HepG2 (cell line): ENCODE data around the gene TCAP. TPM values are rescaled to one million over a fixed set of nuclear protein-coding genes. Genes with fewer than 3 reads are reported as not detected.

Experiments used
- CBX1 ChIP-seq: IDR thresholded peaks from one replicate; pipeline ENCODE4 v1.6.1; 2016; ENCODE audit warnings: antibody characterized with exemption, low read depth
- DDIT3 ChIP-seq: sonication (generic); formaldehyde crosslinking; IDR thresholded peaks from 2 replicates; pipeline ENCODE4 v1.4.0; 2020; ENCODE audit warnings: mild to moderate bottlenecking, missing genetic modification reagents
- EEA1 ChIP-seq: sonication (generic); formaldehyde crosslinking; IDR thresholded peaks from 2 replicates; pipeline ENCODE4 v1.5.1; 2020; ENCODE audit warnings: mild to moderate bottlenecking, missing genetic modification reagents, borderline replicate concordance
- EP300 ChIP-seq, 3 experiments: sonication (generic) in 1 of 3; formaldehyde crosslinking in 1 of 3; IDR thresholded peaks; 2 replicates each; pipeline versions ENCODE4 v1.5.1 to v1.6.1; 2011 to 2020; ENCODE audit warnings: low read depth in 2 of 3, low read length in 2 of 3, borderline replicate concordance in 1 of 3, improper control_type of control experiment in 1 of 3, mild to moderate bottlenecking in 1 of 3, missing genetic modification reagents in 1 of 3, moderate library complexity in 1 of 3
- GATAD1 ChIP-seq: IDR thresholded peaks from 2 replicates; pipeline ENCODE4 v1.6.1; 2016; ENCODE audit warnings: missing genetic modification reagents, missing compliant biosample characterization
- NKX3-1 ChIP-seq: sonication (generic); formaldehyde crosslinking; IDR thresholded peaks from 2 replicates; pipeline ENCODE4 v1.5.0; 2020; ENCODE audit warnings: missing genetic modification reagents
- NR2C2 ChIP-seq: sonication (generic); formaldehyde crosslinking; IDR thresholded peaks from 2 replicates; pipeline ENCODE4 v1.4.0; 2020; ENCODE audit warnings: missing genetic modification reagents, mild to moderate bottlenecking, moderate library complexity, borderline replicate concordance
- ONECUT2 ChIP-seq: sonication (generic); formaldehyde crosslinking; IDR thresholded peaks from 2 replicates; pipeline ENCODE4 v1.4.0; 2020; ENCODE audit warnings: missing genetic modification reagents
- TAF1 ChIP-seq: sonication (generic); formaldehyde crosslinking; IDR thresholded peaks from 2 replicates; pipeline ENCODE4 v1.4.0; 2020; ENCODE audit warnings: missing genetic modification reagents
- ZBTB38 ChIP-seq: sonication (generic); formaldehyde crosslinking; IDR thresholded peaks from 2 replicates; pipeline ENCODE4 v1.5.1; 2020; ENCODE audit warnings: mild to moderate bottlenecking, missing genetic modification reagents
- ZBTB42 ChIP-seq: sonication (generic); formaldehyde crosslinking; IDR thresholded peaks from 2 replicates; pipeline ENCODE4 v1.5.0; 2020; ENCODE audit warnings: mild to moderate bottlenecking, missing genetic modification reagents
- ZBTB7B ChIP-seq: sonication (generic); formaldehyde crosslinking; IDR thresholded peaks from 2 replicates; pipeline ENCODE4 v1.4.0; 2020; ENCODE audit warnings: missing genetic modification reagents
- ZFP91 ChIP-seq: sonication (generic); formaldehyde crosslinking; IDR thresholded peaks from 2 replicates; pipeline ENCODE4 v1.9.0; 2022; ENCODE audit warnings: missing genetic modification reagents, mild to moderate bottlenecking, borderline replicate concordance
- ZFX ChIP-seq: sonication (generic); formaldehyde crosslinking; IDR thresholded peaks from 2 replicates; pipeline ENCODE4 v1.4.0; 2020; ENCODE audit warnings: mild to moderate bottlenecking, low read depth, missing genetic modification reagents, moderate library complexity
- ZNF121 ChIP-seq: sonication (generic); formaldehyde crosslinking; IDR thresholded peaks from 2 replicates; pipeline ENCODE4 v1.5.0; 2020; ENCODE audit warnings: mild to moderate bottlenecking, missing genetic modification reagents
- ZNF33A ChIP-seq: sonication (generic); formaldehyde crosslinking; IDR thresholded peaks from 2 replicates; pipeline ENCODE4 v1.5.1; 2020; ENCODE audit warnings: missing genetic modification reagents, mild to moderate bottlenecking, moderate library complexity, borderline replicate concordance
- ZNF564 ChIP-seq: sonication (generic); formaldehyde crosslinking; IDR thresholded peaks from 2 replicates; pipeline ENCODE4 v1.8.1; 2023; ENCODE audit warnings: mild to moderate bottlenecking, missing genetic modification reagents
- ZNF574 ChIP-seq: sonication (generic); formaldehyde crosslinking; IDR thresholded peaks from 2 replicates; pipeline ENCODE4 v1.4.0; 2020; ENCODE audit warnings: missing genetic modification reagents
- ZNF766 ChIP-seq: sonication (generic); formaldehyde crosslinking; IDR thresholded peaks from 2 replicates; pipeline ENCODE4 v1.5.0; 2020; ENCODE audit warnings: missing genetic modification reagents, borderline replicate concordance
- ZSCAN21 ChIP-seq: sonication (generic); formaldehyde crosslinking; IDR thresholded peaks from 2 replicates; pipeline ENCODE4 v1.8.0; 2022; ENCODE audit warnings: mild to moderate bottlenecking, missing genetic modification reagents, moderate library complexity, borderline replicate concordance
- polyA plus RNA-seq, 8 experiments: library from polyadenylated mRNA; depleted of rRNA in 3 of 8; stranded (reverse) in 7 of 8; unstranded in 1 of 8; fragments of >200 nt; fragmentation: Illumina TruSeq in 4 of 8; extraction: Trizol in 4 of 8; gene quantifications; 2 replicates each; pipeline versions ENCODE4 v1.2.1 to v1.2.3, GENCODE V29; 2011 to 2016; ENCODE audit warnings: low read depth in 4 of 8, missing spikeins in 1 of 8, mixed read lengths in 1 of 8; ENCODE audit not compliant: insufficient read depth in 1 of 8
- total RNA-seq, 5 experiments: library from RNA; depleted of rRNA; stranded (reverse); fragments of >200 nt; fragmentation: Illumina TruSeq; extraction: Trizol; gene quantifications; 2 replicates each; pipeline ENCODE4 v1.2.3, GENCODE V29; 2016; ENCODE audit warnings: low read depth in 1 of 5
- TF ChIP-seq, protein P1 (sequence below): sonication (generic); formaldehyde crosslinking; IDR thresholded peaks from 2 replicates; pipeline ENCODE4 v1.4.0; 2020; ENCODE audit warnings: missing genetic modification reagents

TCAP gene
- total and polyA plus RNA-seq, 2 of the 13 experiments (the other 11 are each of a cell fraction or from before 2014, with no cell fraction given), result 0.24 to 0.65 TPM

GRCh38 chr17:39675390-39676082, 10.4 kb downstream of the TCAP start (continued):
- 0 out of 2 replicates have a peak, but pooled peaks have one; percentile 18 for TF ChIP-seq ZFP91 (CRISPR knock-in tag)
- TF ChIP-seq NR2C2 (CRISPR knock-in tag), result no peak
- TF ChIP-seq GATAD1, result no peak
- TF ChIP-seq ZBTB38 (CRISPR knock-in tag), result peak; percentile 70; the same call in 1 of the 2 replicates
- no peak for TF ChIP-seq ZBTB42 (CRISPR knock-in tag)
- peak; percentile 58 for TF ChIP-seq ZFX (CRISPR knock-in tag)
- TF ChIP-seq ZNF33A (CRISPR knock-in tag), result no peak
- TF ChIP-seq ONECUT2 (CRISPR knock-in tag), result no peak
- TF ChIP-seq ZNF574 (CRISPR knock-in tag), result no peak
- no peak for TF ChIP-seq CBX1
- TF ChIP-seq ZSCAN21 (CRISPR knock-in tag), result peak; percentile 33; the same call in 1 of the 2 replicates
- TF ChIP-seq ZBTB7B, result peak; percentile 16; the same call in 1 of the 2 replicates
- TF ChIP-seq EEA1 (CRISPR knock-in tag), result peak; percentile 46; the same call in 1 of the 2 replicates
- no peak for TF ChIP-seq DDIT3
- TF ChIP-seq EP300 (IDR thresholded peaks at IDR 0.05; ENCODE audit: low read depth in 2 of 2, low read length in 2 of 2), result no peak
- 0 out of 2 replicates have a peak, but pooled peaks have one; percentile 36 for TF ChIP-seq EP300 (CRISPR knock-in tag; IDR thresholded peaks at IDR 0.05; ENCODE audit: borderline replicate concordance)
- TF ChIP-seq, protein P1, sequence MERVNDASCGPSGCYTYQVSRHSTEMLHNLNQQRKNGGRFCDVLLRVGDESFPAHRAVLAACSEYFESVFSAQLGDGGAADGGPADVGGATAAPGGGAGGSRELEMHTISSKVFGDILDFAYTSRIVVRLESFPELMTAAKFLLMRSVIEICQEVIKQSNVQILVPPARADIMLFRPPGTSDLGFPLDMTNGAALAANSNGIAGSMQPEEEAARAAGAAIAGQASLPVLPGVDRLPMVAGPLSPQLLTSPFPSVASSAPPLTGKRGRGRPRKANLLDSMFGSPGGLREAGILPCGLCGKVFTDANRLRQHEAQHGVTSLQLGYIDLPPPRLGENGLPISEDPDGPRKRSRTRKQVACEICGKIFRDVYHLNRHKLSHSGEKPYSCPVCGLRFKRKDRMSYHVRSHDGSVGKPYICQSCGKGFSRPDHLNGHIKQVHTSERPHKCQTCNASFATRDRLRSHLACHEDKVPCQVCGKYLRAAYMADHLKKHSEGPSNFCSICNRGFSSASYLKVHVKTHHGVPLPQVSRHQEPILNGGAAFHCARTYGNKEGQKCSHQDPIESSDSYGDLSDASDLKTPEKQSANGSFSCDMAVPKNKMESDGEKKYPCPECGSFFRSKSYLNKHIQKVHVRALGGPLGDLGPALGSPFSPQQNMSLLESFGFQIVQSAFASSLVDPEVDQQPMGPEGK (CRISPR knock-in tag), result peak; percentile 18; the same call in 1 of the 2 replicates
- TF ChIP-seq ZNF564 (CRISPR knock-in tag), result no peak
- TF ChIP-seq NKX3-1 (CRISPR knock-in tag), result no peak
- no peak for TF ChIP-seq ZNF766 (CRISPR knock-in tag)
- peak; percentile 82 for TF ChIP-seq ZNF121
- TF ChIP-seq TAF1, result peak; percentile 8; the same call in 1 of the 2 replicates
